Measurements from ENCODE around the gene INO80E.
"Not testable (repeated sequence)": the region's sequence is repeated elsewhere in the genome, so short reads cannot be mapped to it uniquely, and the experiment has no call there.

Gene INO80E

GRCh38 chr16:30040690-30041089 is 44.6 kb downstream of the INO80E start:
- DNase-seq, result not testable (repeated sequence)

- DNase-seq, result no peak
Observed at GRCh38 chr16:30041841-30042240, 45.8 kb downstream of the INO80E start.

DNA sequence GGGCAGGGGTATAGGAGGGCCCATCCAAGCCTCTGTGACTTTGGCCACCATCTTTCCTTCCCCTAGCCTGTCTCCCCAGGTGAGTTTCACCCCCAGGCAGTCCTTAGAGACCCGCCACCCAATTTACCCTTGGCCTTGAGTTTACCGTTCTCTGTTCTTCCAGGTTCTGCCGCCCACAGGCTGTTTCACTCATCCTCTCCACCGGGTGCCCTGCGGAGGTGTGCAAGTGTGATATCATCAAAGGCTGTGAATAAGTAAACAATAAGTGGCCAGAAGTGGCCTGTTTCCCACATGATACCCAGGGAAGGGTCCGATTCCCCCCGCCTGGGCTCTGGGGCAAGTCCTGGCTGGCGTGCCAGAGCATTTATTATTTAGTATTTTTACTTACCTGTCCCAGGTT is 50.1 kb downstream of the INO80E start:
- DNase-seq, result no peak

- no peak for DNase-seq
Observed at GRCh38 chr16:30046588-30046987, 50.5 kb downstream of the INO80E start.

GRCh38 chr16:30049871-30050270 is 53.8 kb downstream of the INO80E start:
- DNase-seq, result no peak

DNA sequence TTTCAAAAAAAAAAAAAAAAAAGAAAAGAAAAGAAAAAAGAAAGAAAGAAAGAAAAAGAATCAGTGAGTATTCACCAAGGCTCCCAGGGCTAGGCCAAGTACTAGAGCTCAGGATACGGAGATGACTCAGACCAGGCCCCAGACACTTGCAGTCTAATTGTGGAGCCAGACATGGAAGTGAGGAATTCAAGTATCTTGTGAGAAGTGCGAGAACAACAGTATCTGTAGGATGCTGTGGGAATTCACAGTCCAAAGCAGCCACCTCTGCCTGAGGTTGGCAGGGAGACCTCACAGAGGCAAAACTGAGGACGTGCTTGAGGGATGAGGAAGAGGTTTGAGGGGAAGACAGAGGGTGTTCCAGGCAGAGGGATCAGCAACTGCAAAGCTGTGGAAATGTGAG is 55.5 kb downstream of the INO80E start:
- DNase-seq, result no peak

DNA sequence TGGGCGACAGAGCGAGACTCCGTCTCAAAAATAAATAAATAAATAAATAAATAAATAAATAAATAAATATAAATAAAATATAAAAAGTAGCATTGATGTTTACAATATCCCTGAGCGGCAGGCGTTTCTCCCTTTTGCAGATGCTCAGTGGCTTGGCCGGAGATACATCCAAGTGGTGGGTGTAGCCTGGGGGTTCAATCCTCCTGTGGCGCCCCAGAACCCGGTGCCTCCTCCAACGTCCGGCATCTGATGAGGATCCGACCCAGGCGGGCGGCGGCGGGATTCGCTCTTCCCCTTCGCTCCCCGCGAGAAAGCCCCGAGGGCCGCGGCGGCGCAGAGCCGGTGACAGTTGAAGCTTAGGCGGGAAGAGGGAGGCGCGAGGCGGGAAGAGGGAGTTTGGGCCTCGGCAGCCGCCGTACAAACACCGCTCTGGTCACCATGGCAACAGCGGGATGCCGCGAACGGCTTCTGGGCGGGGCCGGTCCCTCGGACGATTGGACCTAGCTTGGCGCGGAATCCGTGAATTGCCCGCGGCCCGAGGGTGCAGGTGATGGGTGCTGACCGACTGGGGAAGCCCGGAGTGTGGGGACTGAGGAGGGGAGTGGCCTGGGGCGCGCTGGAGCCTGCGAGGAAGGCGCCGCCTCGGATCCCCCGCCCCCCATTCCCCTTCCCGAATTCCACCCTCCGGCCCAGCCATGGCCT is 56.8 kb downstream of the INO80E start:
- peak; percentile 93 for DNase-seq

DNA sequence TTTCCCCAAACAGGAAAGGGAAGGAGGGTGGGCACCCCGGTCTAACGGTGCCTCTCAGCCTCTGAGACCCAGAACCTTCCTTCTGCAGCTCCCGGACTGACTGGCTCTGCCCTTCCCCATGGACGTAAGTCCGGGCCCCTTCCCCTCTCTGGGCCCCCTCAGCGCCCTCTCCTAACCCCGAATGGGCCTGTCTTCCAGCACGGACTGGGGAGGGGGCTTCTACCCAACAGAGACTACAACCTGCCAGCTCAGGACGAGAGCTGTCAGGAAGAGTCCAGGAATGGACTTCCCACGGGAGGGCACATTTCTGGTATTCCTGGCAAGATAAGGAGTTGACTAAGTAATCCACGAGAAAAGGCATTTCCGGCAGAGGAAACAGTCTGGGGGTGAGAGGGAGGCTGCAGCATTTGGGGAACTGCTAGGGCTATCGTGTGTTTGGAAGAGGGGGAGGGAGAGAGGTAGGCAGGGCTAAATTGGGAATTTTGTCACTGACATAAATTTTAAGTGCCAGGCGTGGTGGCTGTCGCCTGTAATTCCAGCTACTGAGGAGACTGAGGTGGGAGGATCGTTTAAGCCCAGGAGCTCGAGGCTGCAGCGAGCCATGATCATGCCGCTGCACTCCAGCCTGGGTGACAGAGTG is 57.5 kb downstream of the INO80E start:
- no peak for DNase-seq

- no peak for DNase-seq
Observed at GRCh38 chr16:30054451-30054850, 58.4 kb downstream of the INO80E start.

- DNase-seq, result peak; percentile 54
Observed at GRCh38 chr16:30054959-30055553, 59.0 kb downstream of the INO80E start.

All from stimulated activated CD4-positive, alpha-beta T cell treated with anti-CD3 and anti-CD28 coated beads, Interleukin-1b, Interleukin-23, amount 100 ng/mL, for 48 hours (primary cell).